Tibial nerve (tissue), 4 donors: ENCODE measurements around the gene BRIP1. TPM values are rescaled to one million over a fixed set of nuclear protein-coding genes. Genes with fewer than 3 reads are reported as not detected.

ENCODE experiments used
- DNase-seq, 2 donors: peaks; one replicate each; pipeline ENCODE4 v3.0.0-alpha.2; 2019; ENCODE audit warnings: low spot score in 2 of 2
- H3K27ac ChIP-seq, 4 donors: fragments of 200-600 bp; sonication (generic) in 3 of 4; one replicate each; pipeline ENCODE4 v1.5.1; 2017 to 2019; ENCODE audit warnings: mild to moderate bottlenecking in 1 of 4
- H3K27me3 ChIP-seq, 2 donors: fragments of 200-600 bp; sonication (generic) in 1 of 2; one replicate each; pipeline versions ENCODE4 v1.5.1 to v1.6.0; 2017 to 2019
- H3K36me3 ChIP-seq, 3 donors: fragments of 200-600 bp; sonication (generic); one replicate each; pipeline ENCODE4 v1.5.1; 2018 to 2019
- H3K4me1 ChIP-seq, 4 donors: fragments of 200-600 bp; sonication (generic) in 3 of 4; one replicate each; pipeline ENCODE4 v1.5.1; 2017 to 2019
- H3K4me3 ChIP-seq, 4 donors: fragments of 200-600 bp; sonication (generic) in 3 of 4; one replicate each; pipeline ENCODE4 v1.5.1; 2017 to 2019; ENCODE audit warnings: mild to moderate bottlenecking in 1 of 4, moderate library complexity in 1 of 4
- H3K9me3 ChIP-seq, 4 donors: fragments of 200-600 bp; sonication (generic) in 3 of 4; one replicate each; pipeline ENCODE4 v1.5.1; 2017 to 2019
- CTCF ChIP-seq, 5 experiments: fragments of 200-600 bp in 3 of 5; fragments of 450-650 bp in 2 of 5; sonication (generic) in 3 of 5; IDR thresholded peaks; one replicate each; pipeline ENCODE4 v1.5.1; 2016 to 2019; ENCODE audit warnings: antibody characterized with exemption in 5 of 5, mild to moderate bottlenecking in 3 of 5, moderate library complexity in 2 of 5
- EP300 ChIP-seq, 2 donors: sonication (generic); formaldehyde crosslinking; IDR thresholded peaks; one replicate each; pipeline ENCODE4 v1.6.1; 2017; ENCODE audit warnings: antibody characterized with exemption in 2 of 2, mild to moderate bottlenecking in 1 of 2
- POLR2A ChIP-seq, 2 donors: fragments of 450-650 bp; IDR thresholded peaks; one replicate each; pipeline ENCODE4 v1.6.1; 2017; ENCODE audit warnings: antibody characterized with exemption in 2 of 2, mild to moderate bottlenecking in 2 of 2, moderate library complexity in 2 of 2
- WGBS, 2 donors: methylation state at CpG; one replicate each; pipeline ENCODE4 v1.1.5; 2018; 5-methylcytosine and 5-hydroxymethylcytosine counted together
- total RNA-seq, 4 donors: library from RNA; depleted of rRNA; stranded (reverse); fragments of >200 nt; gene quantifications; one replicate each; pipeline ENCODE4 v1.1.0, GENCODE V29; 2016

BRIP1 gene
- 1 to 10 TPM in 2 of 4 donors, under 1 TPM in 2; 0.42 to 3.9 (median 0.89) TPM for total RNA-seq

- peak; percentile 82 to 88 for DNase-seq
- H3K4me1 ChIP-seq, result peaks cover 0 to 11% (median 0%) of the 10 kb centered on the region in 4 donors
- H3K36me3 ChIP-seq, result no peaks in the 10 kb centered on the region
- H3K4me3 ChIP-seq, result peak within 1 kb of the TSS; percentile 44 to 70 (median 62)
- WGBS, 2 donors, result 0% methylated on average over 43 of the region's 43 CpGs
- TF ChIP-seq CTCF (IDR thresholded peaks at IDR 0.05) (no peak), EP300 (IDR thresholded peaks at IDR 0.05) (peak; percentile 37 to 56), POLR2A (IDR thresholded peaks at IDR 0.05) (no peak)
- H3K27ac ChIP-seq, result peak within 1 kb of the TSS; percentile 50 to 87 (median 82)
- no peaks in the 10 kb centered on the region for H3K27me3 ChIP-seq
- no peaks in the 10 kb centered on the region for H3K9me3 ChIP-seq
These were observed at the start of gene BRIP1 for GRCh38 chr17:61862975-61863800. BRIP1 (minus strand) TSS chr17:61863528; CDS start chr17:61861539, 1,989 bp downstream.

GRCh38 chr17:61908292-61909037 lies 45.1 kb upstream of the BRIP1 start:
- no peak for TF ChIP-seq CTCF (IDR thresholded peaks at IDR 0.05)
- no peak for TF ChIP-seq POLR2A (IDR thresholded peaks at IDR 0.05)
- no peak for TF ChIP-seq EP300 (IDR thresholded peaks at IDR 0.05)
- no peak overlapping the region for H3K27ac ChIP-seq
- DNase-seq, result no peak
- H3K36me3 ChIP-seq, result peaks cover 0 to 89% (median 4%) of the 10 kb centered on the region in 3 donors
- WGBS, 2 donors, result 91 to 95% methylated on average over 7 of the region's 7 CpGs
- H3K27me3 ChIP-seq, result no peaks in the 10 kb centered on the region
- H3K4me1 ChIP-seq, result no peaks in the 10 kb centered on the region
- no peaks in the 10 kb centered on the region for H3K9me3 ChIP-seq
- no peak overlapping the region for H3K4me3 ChIP-seq

GRCh38 chr17:61907361-61907760 lies 44.0 kb upstream of the BRIP1 start:
- H3K4me3 ChIP-seq, result no peak overlapping the region
- peaks cover 0 to 97% (median 4%) of the 10 kb centered on the region in 3 donors for H3K36me3 ChIP-seq
- H3K4me1 ChIP-seq, result no peaks in the 10 kb centered on the region
- H3K9me3 ChIP-seq, result no peaks in the 10 kb centered on the region
- no peak for DNase-seq
- 91 to 95% methylated on average over 5 of the region's 5 CpGs for WGBS, 2 donors
- TF ChIP-seq CTCF (IDR thresholded peaks at IDR 0.05), result no peak
- TF ChIP-seq POLR2A (IDR thresholded peaks at IDR 0.05), result no peak
- no peak for TF ChIP-seq EP300 (IDR thresholded peaks at IDR 0.05)
- H3K27me3 ChIP-seq, result no peaks in the 10 kb centered on the region
- H3K27ac ChIP-seq, result no peak overlapping the region

GRCh38 chr17:61904094-61904710 lies 40.9 kb upstream of the BRIP1 start:
- DNase-seq, result no peak
- Histone ChIP-seq H3K27ac (no peak overlapping the region), H3K4me1 (no peaks in the 10 kb centered on the region), H3K27me3 (no peaks in the 10 kb centered on the region), H3K36me3 (peaks cover 0 to 95% (median 0%) of the 10 kb centered on the region in 3 donors), H3K9me3 (no peaks in the 10 kb centered on the region), H3K4me3 (no peak overlapping the region)
- TF ChIP-seq POLR2A (IDR thresholded peaks at IDR 0.05) (no peak), CTCF (IDR thresholded peaks at IDR 0.05) (no peak), EP300 (IDR thresholded peaks at IDR 0.05) (no peak)
- 96% methylated on average over 5 of the region's 5 CpGs for WGBS, 2 donors
